ENCODE results near the gene RAPGEF2.

- TF ChIP-seq CTCF (IDR thresholded peaks at IDR 0.05), result no peak
- no peak for TF ChIP-seq POLR2AphosphoS5 (IDR thresholded peaks at IDR 0.05)
- TF ChIP-seq POLR2A (IDR thresholded peaks at IDR 0.05), result no peak
- no peak for TF ChIP-seq EP300 (IDR thresholded peaks at IDR 0.05)
Measured at GRCh38 chr4:159160242-159160641, 57.4 kb downstream of the RAPGEF2 start.

All from stomach (tissue), 4 donors.